IMR-90 (cell line): ENCODE results near the gene FOXD4. TPM values are rescaled to one million over a fixed set of nuclear protein-coding genes. Genes with fewer than 3 reads are reported as not detected.
"Not testable (repeated sequence)": the region's sequence is repeated elsewhere in the genome, so short reads cannot be mapped to it uniquely, and the experiment has no call there.

Experiments used
- ATAC-seq: fragments of 200-7000 bp; cut with Tn5 transposase; 2 replicates; pipeline ENCODE4 v1.9.1; 2020; ENCODE audit warnings: low read depth, mild to moderate bottlenecking, moderate library complexity
- BruUV-seq: library from RNA; stranded (reverse); fragments of 400-500 nt; replicated peaks from 2 replicates; lab custom pipeline; 2021; lab: Mats Ljungman, UMichigan
- CTCF ChIA-PET: fragments of 300-600 bp; formaldehyde crosslinking; extraction: SDS; loops from one replicate; lab custom pipeline; 2021; ENCODE audit warnings: antibody characterized with exemption; lab: Yijun Ruan, JAX
- POLR2A ChIA-PET: fragments of 300-600 bp; sonication (Branson Sonifier 250); formaldehyde crosslinking; loops from one replicate; lab custom pipeline; 2022; ENCODE audit warnings: antibody characterized with exemption; ENCODE audit not compliant: unreplicated experiment; lab: Charles Lee
- DNase-seq: peaks from one replicate; pipeline ENCODE4 v3.0.0; 2013
- H2AFZ ChIP-seq: replicated peaks from 2 replicates; pipeline ENCODE3; 2013; ENCODE audit warnings: low read length, mild to moderate bottlenecking; ENCODE audit not compliant: poor library complexity
- H2AK5ac ChIP-seq: 2 replicates; pipeline ENCODE4 v1.6.1; 2013; ENCODE audit warnings: low read depth, low read length, inconsistent platforms
- H2AK9ac ChIP-seq: replicated peaks from 2 replicates; pipeline ENCODE3; 2013; ENCODE audit warnings: mild to moderate bottlenecking, low read depth, low read length, moderate library complexity; ENCODE audit not compliant: poor library complexity
- H2BK120ac ChIP-seq: 2 replicates; pipeline ENCODE4 v1.6.1; 2013; ENCODE audit warnings: low read depth, low read length, inconsistent platforms
- H2BK15ac ChIP-seq: 3 replicates; pipeline ENCODE4 v1.6.1; 2013; ENCODE audit warnings: low read depth, low read length, inconsistent platforms
- H2BK20ac ChIP-seq: 2 replicates; pipeline ENCODE4 v1.6.1; 2013; ENCODE audit warnings: low read depth, mild to moderate bottlenecking, inconsistent platforms, low read length, moderate library complexity
- H2BK5ac ChIP-seq: 2 replicates; pipeline ENCODE4 v1.6.1; 2013; ENCODE audit warnings: mild to moderate bottlenecking, low read depth, low read length, inconsistent platforms; ENCODE audit not compliant: poor library complexity, severe bottlenecking
- H3K14ac ChIP-seq: replicated peaks from 2 replicates; pipeline ENCODE4 v1.6.1; 2013; ENCODE audit warnings: low read depth, low read length, inconsistent platforms
- H3K18ac ChIP-seq: 2 replicates; pipeline ENCODE4 v1.6.1; 2013; ENCODE audit warnings: low read depth, low read length, control low read depth
- H3K23ac ChIP-seq: 2 replicates; pipeline ENCODE4 v1.6.1; 2013; ENCODE audit warnings: low read depth, low read length, inconsistent platforms
- H3K27ac ChIP-seq: 2 replicates; pipeline ENCODE4 v1.5.1; 2013; ENCODE audit warnings: mild to moderate bottlenecking, control low read depth, low read length; ENCODE audit not compliant: insufficient read depth
- H3K27me3 ChIP-seq: 2 replicates; pipeline ENCODE4 v1.6.1; 2013; ENCODE audit warnings: low read length; ENCODE audit not compliant: control insufficient read depth, insufficient read depth
- H3K36me3 ChIP-seq: 2 replicates; pipeline ENCODE4 v1.6.1; 2013; ENCODE audit warnings: low read length, mixed read lengths; ENCODE audit not compliant: control insufficient read depth, insufficient read depth
- H3K4ac ChIP-seq: 2 replicates; pipeline ENCODE4 v1.6.1; 2013; ENCODE audit warnings: low read depth, low read length, inconsistent platforms
- H3K4me1 ChIP-seq: 2 replicates; pipeline ENCODE4 v1.6.1; 2013; ENCODE audit warnings: low read length, mixed read lengths; ENCODE audit not compliant: control insufficient read depth, insufficient read depth
- H3K4me2 ChIP-seq: 2 replicates; pipeline ENCODE4 v1.6.1; 2013; ENCODE audit warnings: low read depth, mild to moderate bottlenecking, control low read depth, low read length, moderate library complexity
- H3K4me3 ChIP-seq: 2 replicates; pipeline ENCODE4 v1.5.1; 2013; ENCODE audit warnings: low read depth, mild to moderate bottlenecking, control low read depth, low read length, moderate library complexity; ENCODE audit not compliant: insufficient read depth
- H3K56ac ChIP-seq: 2 replicates; pipeline ENCODE4 v1.6.1; 2013; ENCODE audit warnings: low read length, inconsistent platforms; ENCODE audit not compliant: insufficient read depth; ENCODE audit errors: extremely low read depth
- H3K79me1 ChIP-seq, 2 experiments: 2 replicates each; pipeline ENCODE4 v1.6.1; 2013; ENCODE audit warnings: low read length in 2 of 2, inconsistent platforms in 1 of 2, low read depth in 1 of 2
- H3K9ac ChIP-seq: 2 replicates; pipeline ENCODE4 v1.6.1; 2013; ENCODE audit warnings: low read depth, low read length, control low read depth
- H3K9me1 ChIP-seq: 2 replicates; pipeline ENCODE4 v1.6.1; 2013; ENCODE audit warnings: low read length, inconsistent platforms; ENCODE audit not compliant: insufficient read depth
- H3K9me3 ChIP-seq: 2 replicates; pipeline ENCODE4 v1.6.1; 2013; ENCODE audit warnings: low read length; ENCODE audit not compliant: control insufficient read depth, insufficient read depth
- H4K20me1 ChIP-seq: 2 replicates; pipeline ENCODE4 v1.6.1; 2013; ENCODE audit warnings: low read length, inconsistent platforms; ENCODE audit not compliant: insufficient read depth
- H4K5ac ChIP-seq: 2 replicates; pipeline ENCODE4 v1.6.1; 2013; ENCODE audit warnings: mild to moderate bottlenecking, low read depth, low read length, control low read depth
- H4K8ac ChIP-seq, 2 experiments: 2 replicates each; pipeline ENCODE4 v1.6.1; 2013; ENCODE audit warnings: low read depth in 2 of 2, low read length in 2 of 2, control low read depth in 1 of 2, inconsistent platforms in 1 of 2
- H4K91ac ChIP-seq: 2 replicates; pipeline ENCODE4 v1.6.1; 2013; ENCODE audit warnings: low read depth, low read length, inconsistent platforms; ENCODE audit not compliant: insufficient read depth
- WGBS, 2 experiments: methylation state at CpG; one replicate each; pipeline versions ENCODE4 v1.1.5 to v1.1.7; 2013; ENCODE audit warnings: missing lambda C conversion rate in 2 of 2; ENCODE audit not compliant: insufficient read length in 1 of 2; ENCODE audit errors: extremely low coverage in 2 of 2; 5-methylcytosine and 5-hydroxymethylcytosine counted together
- dilution Hi-C: fragments of 300-500 bp; cut with HindIII; formaldehyde crosslinking; loops from one replicate; pipeline ENCODE4 v1.14.3; 2018; ENCODE audit warnings: low sequenced_read_pairs; ENCODE audit not compliant: unreplicated experiment
- in situ Hi-C: fragments of 300-500 bp; cut with MboI; formaldehyde crosslinking; loops from 3 replicates; pipeline ENCODE4 v1.14.3; 2019; ENCODE audit warnings: low sequenced_read_pairs, inconsistent platforms, mixed read lengths
- intact Hi-C: fragments of 100-400 bp; cut with micrococcal nuclease; formaldehyde crosslinking; loops from 2 replicates; pipeline ENCODE4 v1.10.0; 2022
- polyA plus RNA-seq, 3 experiments: library from polyadenylated mRNA; depleted of rRNA; stranded (reverse); fragments of >200 nt; gene quantifications; 2 replicates each; pipeline ENCODE4 v1.2.3, GENCODE V29; 2012; ENCODE audit warnings: low replicate concordance in 1 of 3
- total RNA-seq: library from RNA; depleted of rRNA; stranded (reverse); fragments of >200 nt; gene quantifications from 2 replicates; pipeline ENCODE4 v1.2.3, GENCODE V29; 2012

The FOXD4 gene
- total and polyA plus RNA-seq, 2 of the 4 experiments (the other 2 are of a cell fraction): 0.03 to 0.18 TPM

DNA sequence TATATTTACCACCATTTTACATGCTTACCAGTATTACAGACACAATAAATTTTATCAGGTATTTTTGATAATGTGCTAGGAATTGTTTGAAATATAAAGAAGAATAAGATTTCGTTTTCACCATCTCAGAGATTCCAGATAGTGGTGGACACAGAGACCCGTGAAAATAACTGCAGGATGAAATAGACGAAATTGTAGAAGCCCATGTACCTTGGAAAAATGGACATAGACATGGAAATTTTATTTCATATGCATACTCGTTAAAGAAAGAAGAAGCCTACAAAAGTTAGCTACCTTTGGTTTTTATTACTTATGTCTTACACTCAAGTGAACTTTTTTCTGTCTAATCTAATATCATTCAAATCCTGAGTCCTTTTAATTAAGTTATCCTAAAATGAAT is 7.5 kb downstream of the FOXD4 start:
- intact Hi-C loops, H3K9me1 ChIP-seq, H2AK5ac ChIP-seq, H2BK15ac ChIP-seq, H3K9me3 ChIP-seq, H4K91ac ChIP-seq, H3K14ac ChIP-seq, H2BK120ac ChIP-seq, DNase-seq, CTCF ChIA-PET, H2AFZ ChIP-seq, in situ Hi-C loops, H4K5ac ChIP-seq, H2BK20ac ChIP-seq, H3K4me1 ChIP-seq, H3K23ac ChIP-seq, H3K36me3 ChIP-seq, BruUV-seq, H3K9ac ChIP-seq, H4K20me1 ChIP-seq, H4K8ac ChIP-seq, H3K4me3 ChIP-seq, dilution Hi-C loops, H3K27ac ChIP-seq, H3K56ac ChIP-seq, H2BK5ac ChIP-seq, H2AK9ac ChIP-seq, ATAC-seq, H3K18ac ChIP-seq, POLR2A ChIA-PET, H3K4me2 ChIP-seq, H3K4ac ChIP-seq, H3K79me1 ChIP-seq: not testable (repeated sequence)
- WGBS, 2 experiments: no CpG with 5 or more reads among the region's 4 CpGs
- peaks cover 35% of the 10 kb centered on the region for H3K27me3 ChIP-seq

DNA sequence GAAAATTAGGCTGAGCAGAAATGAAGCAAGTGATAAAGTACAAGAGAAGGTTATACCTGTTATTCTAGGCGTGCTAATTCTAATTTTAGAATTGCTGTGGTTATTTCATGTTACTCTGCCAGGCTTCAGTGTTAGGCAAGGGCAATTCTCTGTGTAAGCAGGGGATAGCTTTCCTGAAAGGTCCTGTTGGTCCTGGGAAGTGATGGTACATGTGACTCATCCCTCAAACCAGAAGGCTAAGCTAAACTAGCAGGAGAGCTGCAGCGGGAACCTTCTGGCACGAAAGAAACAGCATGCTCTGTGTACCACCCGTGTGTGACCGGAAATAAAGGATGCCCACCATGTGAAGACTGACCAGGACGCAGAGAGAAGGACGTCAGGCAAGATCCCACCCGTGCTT is 8.7 kb downstream of the FOXD4 start:
- H3K27ac ChIP-seq, H3K9me1 ChIP-seq, H2AK9ac ChIP-seq, ATAC-seq, CTCF ChIA-PET, H4K20me1 ChIP-seq, H2BK120ac ChIP-seq, H3K4me3 ChIP-seq, H3K4me2 ChIP-seq, dilution Hi-C loops, POLR2A ChIA-PET, H3K14ac ChIP-seq, H2BK20ac ChIP-seq, H3K36me3 ChIP-seq, H3K4me1 ChIP-seq, DNase-seq, H3K79me1 ChIP-seq, H2AFZ ChIP-seq, H4K5ac ChIP-seq, BruUV-seq, H4K8ac ChIP-seq, H3K18ac ChIP-seq, H3K4ac ChIP-seq, H3K9ac ChIP-seq, H3K9me3 ChIP-seq, in situ Hi-C loops, H3K56ac ChIP-seq, H3K23ac ChIP-seq, intact Hi-C loops, H2BK15ac ChIP-seq, H2AK5ac ChIP-seq, H4K91ac ChIP-seq, H2BK5ac ChIP-seq: not testable (repeated sequence)
- WGBS, 2 experiments: no CpG with 5 or more reads among the region's 8 CpGs
- peaks cover 28% of the 10 kb centered on the region for H3K27me3 ChIP-seq
